GM23338 (cell line): Measurements from ENCODE around the gene C12orf56. TPM values are rescaled to one million over a fixed set of nuclear protein-coding genes. Genes with fewer than 3 reads are reported as not detected.

Source experiments
- ATAC-seq: fragments of 200-7000 bp; cut with Tn5 transposase; 3 replicates; pipeline ENCODE4 v1.9.1; 2020
- DNase-seq: peaks from one replicate; pipeline ENCODE4 v3.0.0-alpha.2; 2015; ENCODE audit warnings: low spot score
- H2AFZ ChIP-seq: fragments of 200-600 bp; sonication (generic); 2 replicates; pipeline ENCODE4 v1.8.0; 2016; ENCODE audit warnings: antibody characterized with exemption, mild to moderate bottlenecking, moderate library complexity
- H3F3A ChIP-seq: fragments of 200-600 bp; sonication (generic); replicated peaks from 2 replicates; pipeline ENCODE4 v1.8.0; 2017; ENCODE audit warnings: antibody characterized with exemption, mixed run types, low read depth
- H3K27ac ChIP-seq: fragments of 200-600 bp; sonication (generic); 2 replicates; pipeline ENCODE4 v1.6.1; 2016; ENCODE audit warnings: low read depth
- H3K27me3 ChIP-seq: fragments of 200-600 bp; sonication (generic); 2 replicates; pipeline ENCODE4 v1.8.0; 2016; ENCODE audit warnings: mild to moderate bottlenecking, mixed run types, moderate library complexity; ENCODE audit not compliant: insufficient read depth
- H3K36me3 ChIP-seq: fragments of 200-600 bp; sonication (generic); 2 replicates; pipeline ENCODE4 v1.8.0; 2016; ENCODE audit warnings: mild to moderate bottlenecking; ENCODE audit not compliant: insufficient read depth
- H3K4me1 ChIP-seq: fragments of 200-600 bp; sonication (generic); 2 replicates; pipeline ENCODE4 v1.8.0; 2016; ENCODE audit warnings: mild to moderate bottlenecking, moderate library complexity; ENCODE audit not compliant: insufficient read depth
- H3K4me2 ChIP-seq: fragments of 200-600 bp; sonication (generic); 2 replicates; pipeline ENCODE4 v1.7.1; 2017; ENCODE audit warnings: mixed run types
- H3K4me3 ChIP-seq: fragments of 200-600 bp; sonication (generic); 2 replicates; pipeline ENCODE4 v1.6.1; 2016; ENCODE audit warnings: mixed run types
- H3K79me2 ChIP-seq: fragments of 200-600 bp; sonication (generic); replicated peaks from 2 replicates; pipeline ENCODE4 v1.8.0; 2017; ENCODE audit warnings: mild to moderate bottlenecking; ENCODE audit not compliant: insufficient read depth
- H3K9me2 ChIP-seq: fragments of 200-600 bp; sonication (generic); 2 replicates; pipeline ENCODE4 v1.8.0; 2017; ENCODE audit not compliant: insufficient read depth
- H4K20me1 ChIP-seq: fragments of 200-600 bp; sonication (generic); replicated peaks from 2 replicates; pipeline ENCODE4 v1.8.0; 2017; ENCODE audit warnings: mild to moderate bottlenecking; ENCODE audit not compliant: insufficient read depth
- H3K27ac Mint-ChIP-seq: 2 replicates; pipeline ENCODE4 v1.8.0; 2020; ENCODE audit warnings: inconsistent platforms, mild to moderate bottlenecking, moderate library complexity, mixed read lengths
- H3K27me3 Mint-ChIP-seq: 3 replicates; pipeline ENCODE4 v1.8.0; 2022; ENCODE audit warnings: low read depth, mild to moderate bottlenecking, moderate library complexity, mixed read lengths, inconsistent platforms; ENCODE audit not compliant: insufficient read depth, poor library complexity
- H3K36me3 Mint-ChIP-seq: 3 replicates; pipeline ENCODE4 v1.8.0; 2021; ENCODE audit warnings: low read depth, mild to moderate bottlenecking, inconsistent platforms, moderate library complexity, mixed read lengths
- H3K4me1 Mint-ChIP-seq: 3 replicates; pipeline ENCODE4 v1.8.0; 2020; ENCODE audit warnings: mild to moderate bottlenecking, inconsistent platforms, mixed read lengths
- H3K4me3 Mint-ChIP-seq: 3 replicates; pipeline ENCODE4 v1.8.0; 2021; ENCODE audit warnings: moderate library complexity, mild to moderate bottlenecking, inconsistent platforms, mixed read lengths
- H3K9me3 Mint-ChIP-seq: 3 replicates; pipeline ENCODE4 v1.8.0; 2020; ENCODE audit warnings: moderate library complexity, mild to moderate bottlenecking, inconsistent platforms, mixed read lengths
- CREB1 ChIP-seq: fragments of 250-450 bp; sonication (Bioruptor Pico); IDR thresholded peaks from 2 replicates; pipeline ENCODE4 v1.5.0; 2020; ENCODE audit warnings: low read depth, mild to moderate bottlenecking, moderate library complexity
- CTCF ChIP-seq, 2 experiments: fragments of 200-600 bp in 1 of 2; sonication (generic) in 1 of 2; conservative IDR thresholded peaks; 2 replicates each; pipeline versions ENCODE4 v1.5.1 to v1.6.1; 2016 to 2017; ENCODE audit warnings: antibody characterized with exemption in 2 of 2, low read depth in 2 of 2, mild to moderate bottlenecking in 2 of 2, moderate library complexity in 1 of 2
- EZH2 ChIP-seq: fragments of 200-600 bp; sonication (generic); IDR thresholded peaks from one replicate; pipeline ENCODE4 v1.8.0; 2017; ENCODE audit warnings: antibody characterized with exemption, mild to moderate bottlenecking, low read depth; ENCODE audit not compliant: unreplicated experiment
- EZH2phosphoT487 ChIP-seq: fragments of 200-600 bp; sonication (generic); IDR thresholded peaks from one replicate; pipeline ENCODE4 v1.8.1; 2018; ENCODE audit warnings: antibody characterized with exemption; ENCODE audit not compliant: unreplicated experiment
- JUNB ChIP-seq: IDR thresholded peaks from one replicate; pipeline ENCODE4 v1.6.1; 2016; ENCODE audit warnings: antibody characterized with exemption; ENCODE audit not compliant: unreplicated experiment
- NANOG ChIP-seq: IDR thresholded peaks from 2 replicates; pipeline ENCODE4 v1.6.1; 2016; ENCODE audit warnings: antibody characterized with exemption, borderline replicate concordance
- POLR2AphosphoS5 ChIP-seq: IDR thresholded peaks from 2 replicates; pipeline ENCODE4 v1.6.1; 2016; ENCODE audit warnings: antibody characterized with exemption, low read depth
- STAT1 ChIP-seq: IDR thresholded peaks from one replicate; pipeline ENCODE4 v1.6.1; 2016; ENCODE audit warnings: antibody characterized with exemption; ENCODE audit not compliant: unreplicated experiment
- ZNF114 ChIP-seq: fragments of 250-450 bp; sonication (Bioruptor Pico); IDR thresholded peaks from 2 replicates; pipeline ENCODE4 v1.5.0; 2020; ENCODE audit warnings: mild to moderate bottlenecking, moderate library complexity
- ZNF331 ChIP-seq: fragments of 250-450 bp; sonication (Bioruptor Pico); IDR thresholded peaks from 2 replicates; pipeline ENCODE4 v1.5.0; 2020; ENCODE audit warnings: low read depth, mild to moderate bottlenecking, moderate library complexity
- polyA plus RNA-seq: library from polyadenylated mRNA; unstranded; fragments of >200 nt; fragmentation: Nextera tagmentation; extraction: Ambion mirVana; gene quantifications from 2 replicates; pipeline ENCODE4 v1.2.1, GENCODE V29; 2016
- total RNA-seq: library from RNA; depleted of rRNA; stranded (reverse); fragments of >200 nt; shearing (Covaris generic); gene quantifications from 2 replicates; pipeline ENCODE4 v1.2.3, GENCODE V29; 2014
- TF ChIP-seq, protein P1 (sequence below): IDR thresholded peaks from 2 replicates; pipeline ENCODE4 v1.6.1; 2016; ENCODE audit warnings: antibody characterized with exemption
- TF ChIP-seq, protein P2 (sequence below): fragments of 250-450 bp; sonication (Bioruptor Pico); IDR thresholded peaks from 2 replicates; pipeline ENCODE4 v1.5.0; 2020; ENCODE audit warnings: mild to moderate bottlenecking, moderate library complexity
- TF ChIP-seq, protein P3 (sequence below): IDR thresholded peaks from one replicate; pipeline ENCODE4 v1.6.1; 2018; ENCODE audit warnings: antibody characterized with exemption; ENCODE audit not compliant: unreplicated experiment

The C12orf56 gene
- total and polyA plus RNA-seq, 2 experiments from 2014 or later, result 6.4 to 9.3 TPM

GRCh38 chr12:64412459-64412858 is 21.9 kb upstream of the C12orf56 start:
- ATAC-seq (no peak), DNase-seq (no peak)
- Mint-ChIP-seq H3K27me3 (no peaks in the 10 kb centered on the region), H3K36me3 (peaks cover 90% of the 10 kb centered on the region), H3K4me1 (peaks cover 4% of the 10 kb centered on the region; the same call in 2 of the 3 replicates), H3K4me3 (no peak overlapping the region), H3K27ac (no peak overlapping the region), H3K9me3 (no peaks in the 10 kb centered on the region)
- Histone ChIP-seq H3K9me2 (no peaks in the 10 kb centered on the region), H3K4me3 (no peak overlapping the region), H4K20me1 (peaks cover 41% of the 10 kb centered on the region), H3K4me1 (no peaks in the 10 kb centered on the region), H3K4me2 (no peak overlapping the region), H3K36me3 (peaks cover 70% of the 10 kb centered on the region), H3K27me3 (no peaks in the 10 kb centered on the region), H3K27ac (no peak overlapping the region), H2AFZ (no peak overlapping the region), H3K79me2 (peaks cover 69% of the 10 kb centered on the region), H3F3A (no peaks in the 10 kb centered on the region)
- TF ChIP-seq ZNF114 (CRISPR knock-in tag) (no peak), EZH2phosphoT487 (no peak), JUNB (no peak), NANOG (no peak), CREB1 (CRISPR knock-in tag) (no peak), ZNF331 (CRISPR knock-in tag) (no peak), STAT1 (no peak), EZH2 (no peak), CTCF (conservative IDR thresholded peaks at IDR 0.05; ENCODE audit: low read depth in 2 of 2) (no peak), POLR2AphosphoS5 (no peak)
- TF ChIP-seq, protein P1, sequence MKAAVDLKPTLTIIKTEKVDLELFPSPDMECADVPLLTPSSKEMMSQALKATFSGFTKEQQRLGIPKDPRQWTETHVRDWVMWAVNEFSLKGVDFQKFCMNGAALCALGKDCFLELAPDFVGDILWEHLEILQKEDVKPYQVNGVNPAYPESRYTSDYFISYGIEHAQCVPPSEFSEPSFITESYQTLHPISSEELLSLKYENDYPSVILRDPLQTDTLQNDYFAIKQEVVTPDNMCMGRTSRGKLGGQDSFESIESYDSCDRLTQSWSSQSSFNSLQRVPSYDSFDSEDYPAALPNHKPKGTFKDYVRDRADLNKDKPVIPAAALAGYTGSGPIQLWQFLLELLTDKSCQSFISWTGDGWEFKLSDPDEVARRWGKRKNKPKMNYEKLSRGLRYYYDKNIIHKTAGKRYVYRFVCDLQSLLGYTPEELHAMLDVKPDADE, result no peak
- TF ChIP-seq, protein P2, sequence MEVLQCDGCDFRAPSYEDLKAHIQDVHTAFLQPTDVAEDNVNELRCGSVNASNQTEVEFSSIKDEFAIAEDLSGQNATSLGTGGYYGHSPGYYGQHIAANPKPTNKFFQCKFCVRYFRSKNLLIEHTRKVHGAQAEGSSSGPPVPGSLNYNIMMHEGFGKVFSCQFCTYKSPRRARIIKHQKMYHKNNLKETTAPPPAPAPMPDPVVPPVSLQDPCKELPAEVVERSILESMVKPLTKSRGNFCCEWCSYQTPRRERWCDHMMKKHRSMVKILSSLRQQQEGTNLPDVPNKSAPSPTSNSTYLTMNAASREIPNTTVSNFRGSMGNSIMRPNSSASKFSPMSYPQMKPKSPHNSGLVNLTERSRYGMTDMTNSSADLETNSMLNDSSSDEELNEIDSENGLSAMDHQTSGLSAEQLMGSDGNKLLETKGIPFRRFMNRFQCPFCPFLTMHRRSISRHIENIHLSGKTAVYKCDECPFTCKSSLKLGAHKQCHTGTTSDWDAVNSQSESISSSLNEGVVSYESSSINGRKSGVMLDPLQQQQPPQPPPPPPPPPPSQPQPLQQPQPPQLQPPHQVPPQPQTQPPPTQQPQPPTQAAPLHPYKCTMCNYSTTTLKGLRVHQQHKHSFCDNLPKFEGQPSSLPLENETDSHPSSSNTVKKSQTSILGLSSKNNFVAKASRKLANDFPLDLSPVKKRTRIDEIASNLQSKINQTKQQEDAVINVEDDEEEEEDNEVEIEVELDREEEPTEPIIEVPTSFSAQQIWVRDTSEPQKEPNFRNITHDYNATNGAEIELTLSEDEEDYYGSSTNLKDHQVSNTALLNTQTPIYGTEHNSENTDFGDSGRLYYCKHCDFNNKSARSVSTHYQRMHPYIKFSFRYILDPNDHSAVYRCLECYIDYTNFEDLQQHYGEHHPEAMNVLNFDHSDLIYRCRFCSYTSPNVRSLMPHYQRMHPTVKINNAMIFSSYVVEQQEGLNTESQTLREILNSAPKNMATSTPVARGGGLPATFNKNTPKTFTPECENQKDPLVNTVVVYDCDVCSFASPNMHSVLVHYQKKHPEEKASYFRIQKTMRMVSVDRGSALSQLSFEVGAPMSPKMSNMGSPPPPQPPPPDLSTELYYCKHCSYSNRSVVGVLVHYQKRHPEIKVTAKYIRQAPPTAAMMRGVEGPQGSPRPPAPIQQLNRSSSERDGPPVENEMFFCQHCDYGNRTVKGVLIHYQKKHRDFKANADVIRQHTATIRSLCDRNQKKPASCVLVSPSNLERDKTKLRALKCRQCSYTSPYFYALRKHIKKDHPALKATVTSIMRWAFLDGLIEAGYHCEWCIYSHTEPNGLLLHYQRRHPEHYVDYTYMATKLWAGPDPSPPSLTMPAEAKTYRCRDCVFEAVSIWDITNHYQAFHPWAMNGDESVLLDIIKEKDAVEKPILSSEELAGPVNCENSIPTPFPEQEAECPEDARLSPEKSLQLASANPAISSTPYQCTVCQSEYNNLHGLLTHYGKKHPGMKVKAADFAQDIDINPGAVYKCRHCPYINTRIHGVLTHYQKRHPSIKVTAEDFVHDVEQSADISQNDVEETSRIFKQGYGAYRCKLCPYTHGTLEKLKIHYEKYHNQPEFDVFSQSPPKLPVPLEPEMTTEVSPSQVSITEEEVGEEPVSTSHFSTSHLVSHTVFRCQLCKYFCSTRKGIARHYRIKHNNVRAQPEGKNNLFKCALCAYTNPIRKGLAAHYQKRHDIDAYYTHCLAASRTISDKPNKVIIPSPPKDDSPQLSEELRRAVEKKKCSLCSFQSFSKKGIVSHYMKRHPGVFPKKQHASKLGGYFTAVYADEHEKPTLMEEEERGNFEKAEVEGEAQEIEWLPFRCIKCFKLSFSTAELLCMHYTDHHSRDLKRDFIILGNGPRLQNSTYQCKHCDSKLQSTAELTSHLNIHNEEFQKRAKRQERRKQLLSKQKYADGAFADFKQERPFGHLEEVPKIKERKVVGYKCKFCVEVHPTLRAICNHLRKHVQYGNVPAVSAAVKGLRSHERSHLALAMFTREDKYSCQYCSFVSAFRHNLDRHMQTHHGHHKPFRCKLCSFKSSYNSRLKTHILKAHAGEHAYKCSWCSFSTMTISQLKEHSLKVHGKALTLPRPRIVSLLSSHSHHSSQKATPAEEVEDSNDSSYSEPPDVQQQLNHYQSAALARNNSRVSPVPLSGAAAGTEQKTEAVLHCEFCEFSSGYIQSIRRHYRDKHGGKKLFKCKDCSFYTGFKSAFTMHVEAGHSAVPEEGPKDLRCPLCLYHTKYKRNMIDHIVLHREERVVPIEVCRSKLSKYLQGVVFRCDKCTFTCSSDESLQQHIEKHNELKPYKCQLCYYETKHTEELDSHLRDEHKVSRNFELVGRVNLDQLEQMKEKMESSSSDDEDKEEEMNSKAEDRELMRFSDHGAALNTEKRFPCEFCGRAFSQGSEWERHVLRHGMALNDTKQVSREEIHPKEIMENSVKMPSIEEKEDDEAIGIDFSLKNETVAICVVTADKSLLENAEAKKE (CRISPR knock-in tag), result no peak
- TF ChIP-seq, protein P3, sequence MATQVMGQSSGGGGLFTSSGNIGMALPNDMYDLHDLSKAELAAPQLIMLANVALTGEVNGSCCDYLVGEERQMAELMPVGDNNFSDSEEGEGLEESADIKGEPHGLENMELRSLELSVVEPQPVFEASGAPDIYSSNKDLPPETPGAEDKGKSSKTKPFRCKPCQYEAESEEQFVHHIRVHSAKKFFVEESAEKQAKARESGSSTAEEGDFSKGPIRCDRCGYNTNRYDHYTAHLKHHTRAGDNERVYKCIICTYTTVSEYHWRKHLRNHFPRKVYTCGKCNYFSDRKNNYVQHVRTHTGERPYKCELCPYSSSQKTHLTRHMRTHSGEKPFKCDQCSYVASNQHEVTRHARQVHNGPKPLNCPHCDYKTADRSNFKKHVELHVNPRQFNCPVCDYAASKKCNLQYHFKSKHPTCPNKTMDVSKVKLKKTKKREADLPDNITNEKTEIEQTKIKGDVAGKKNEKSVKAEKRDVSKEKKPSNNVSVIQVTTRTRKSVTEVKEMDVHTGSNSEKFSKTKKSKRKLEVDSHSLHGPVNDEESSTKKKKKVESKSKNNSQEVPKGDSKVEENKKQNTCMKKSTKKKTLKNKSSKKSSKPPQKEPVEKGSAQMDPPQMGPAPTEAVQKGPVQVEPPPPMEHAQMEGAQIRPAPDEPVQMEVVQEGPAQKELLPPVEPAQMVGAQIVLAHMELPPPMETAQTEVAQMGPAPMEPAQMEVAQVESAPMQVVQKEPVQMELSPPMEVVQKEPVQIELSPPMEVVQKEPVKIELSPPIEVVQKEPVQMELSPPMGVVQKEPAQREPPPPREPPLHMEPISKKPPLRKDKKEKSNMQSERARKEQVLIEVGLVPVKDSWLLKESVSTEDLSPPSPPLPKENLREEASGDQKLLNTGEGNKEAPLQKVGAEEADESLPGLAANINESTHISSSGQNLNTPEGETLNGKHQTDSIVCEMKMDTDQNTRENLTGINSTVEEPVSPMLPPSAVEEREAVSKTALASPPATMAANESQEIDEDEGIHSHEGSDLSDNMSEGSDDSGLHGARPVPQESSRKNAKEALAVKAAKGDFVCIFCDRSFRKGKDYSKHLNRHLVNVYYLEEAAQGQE, result no peak
